ENCODE data around the gene GAB1.

The GAB1 gene

DNA sequence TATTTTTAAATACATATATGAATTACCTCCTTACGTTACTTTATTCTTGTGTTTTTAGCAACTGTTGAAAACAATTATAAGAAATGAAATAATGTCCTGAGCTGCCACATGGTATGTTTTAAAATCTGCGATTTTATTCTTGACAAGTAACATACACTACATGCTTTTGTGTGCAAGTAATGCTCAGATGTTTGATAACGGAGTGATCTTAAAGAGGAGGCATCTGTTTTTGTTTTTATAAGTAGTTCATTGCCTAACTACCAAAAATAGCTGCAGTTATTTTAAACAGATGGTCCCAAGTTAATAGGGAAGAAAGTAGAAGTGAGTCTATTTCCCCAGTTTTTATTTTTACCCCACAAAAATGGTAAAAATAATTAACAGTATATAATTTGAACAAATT, 55.2 kb downstream of the GAB1 start (continued):
- TF ChIP-seq ZNF155 (tag by site-specific recombination; IDR thresholded peaks at IDR 0.05) (no peak), ZNF571 (tag by site-specific recombination; IDR thresholded peaks at IDR 0.05) (no peak), ZNF501 (tag by site-specific recombination; IDR thresholded peaks at IDR 0.05) (no peak), ZNF366 (tag by site-specific recombination; conservative IDR thresholded peaks at IDR 0.05) (no peak), ZXDB (tag by site-specific recombination; IDR thresholded peaks at IDR 0.05) (no peak)

DNA sequence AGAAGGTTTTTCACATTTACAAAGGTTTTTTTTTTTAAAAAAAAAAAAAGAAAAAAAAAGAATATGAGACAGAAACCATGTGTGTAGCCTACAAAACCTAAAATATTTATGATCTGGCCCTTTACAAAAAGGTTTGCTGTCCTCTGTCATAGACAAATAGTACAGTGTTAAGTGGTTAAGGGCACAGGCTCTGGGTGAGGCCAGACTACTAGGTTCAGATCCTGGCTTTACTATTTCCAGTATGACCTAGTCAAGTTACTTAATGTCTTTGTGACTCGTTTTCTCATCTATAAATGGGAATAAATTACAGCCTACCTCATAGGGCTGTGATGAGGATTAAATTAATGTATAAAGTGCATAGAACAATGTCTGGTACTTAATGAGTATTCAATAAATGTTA, 56.5 kb downstream of the GAB1 start:
- Histone ChIP-seq H3K4me1 (ENCODE audit: control insufficient read depth, insufficient read depth, low read length) (peaks cover 14% of the 10 kb centered on the region), H3K9me3 (ENCODE audit: control insufficient read depth, insufficient read depth, low read depth, low read length) (no peaks in the 10 kb centered on the region), H3K4me3 (ENCODE audit: low read depth, low read length) (no peak overlapping the region), H3K36me3 (ENCODE audit: control insufficient read depth in 2 of 2, insufficient read depth in 1 of 2, low read length in 2 of 2) (no peaks in the 10 kb centered on the region), H3K27ac (ENCODE audit: extremely low read depth, low read depth, low read length) (no peak overlapping the region)
- TF ChIP-seq ZNF610 (tag by site-specific recombination; IDR thresholded peaks at IDR 0.05; ENCODE audit: borderline replicate concordance) (no peak), ZNF184 (tag by site-specific recombination; IDR thresholded peaks at IDR 0.05) (no peak), OSR2 (tag by site-specific recombination; IDR thresholded peaks at IDR 0.05) (no peak)
- TF ChIP-seq, protein P1, sequence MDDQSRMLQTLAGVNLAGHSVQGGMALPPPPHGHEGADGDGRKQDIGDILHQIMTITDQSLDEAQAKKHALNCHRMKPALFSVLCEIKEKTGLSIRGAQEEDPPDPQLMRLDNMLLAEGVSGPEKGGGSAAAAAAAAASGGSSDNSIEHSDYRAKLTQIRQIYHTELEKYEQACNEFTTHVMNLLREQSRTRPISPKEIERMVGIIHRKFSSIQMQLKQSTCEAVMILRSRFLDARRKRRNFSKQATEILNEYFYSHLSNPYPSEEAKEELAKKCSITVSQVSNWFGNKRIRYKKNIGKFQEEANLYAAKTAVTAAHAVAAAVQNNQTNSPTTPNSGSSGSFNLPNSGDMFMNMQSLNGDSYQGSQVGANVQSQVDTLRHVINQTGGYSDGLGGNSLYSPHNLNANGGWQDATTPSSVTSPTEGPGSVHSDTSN (CRISPR knock-in tag; IDR thresholded peaks at IDR 0.05), result no peak
- POLR2A ChIA-PET, result no interaction called here
- CTCF ChIA-PET, result no interaction called here

DNA sequence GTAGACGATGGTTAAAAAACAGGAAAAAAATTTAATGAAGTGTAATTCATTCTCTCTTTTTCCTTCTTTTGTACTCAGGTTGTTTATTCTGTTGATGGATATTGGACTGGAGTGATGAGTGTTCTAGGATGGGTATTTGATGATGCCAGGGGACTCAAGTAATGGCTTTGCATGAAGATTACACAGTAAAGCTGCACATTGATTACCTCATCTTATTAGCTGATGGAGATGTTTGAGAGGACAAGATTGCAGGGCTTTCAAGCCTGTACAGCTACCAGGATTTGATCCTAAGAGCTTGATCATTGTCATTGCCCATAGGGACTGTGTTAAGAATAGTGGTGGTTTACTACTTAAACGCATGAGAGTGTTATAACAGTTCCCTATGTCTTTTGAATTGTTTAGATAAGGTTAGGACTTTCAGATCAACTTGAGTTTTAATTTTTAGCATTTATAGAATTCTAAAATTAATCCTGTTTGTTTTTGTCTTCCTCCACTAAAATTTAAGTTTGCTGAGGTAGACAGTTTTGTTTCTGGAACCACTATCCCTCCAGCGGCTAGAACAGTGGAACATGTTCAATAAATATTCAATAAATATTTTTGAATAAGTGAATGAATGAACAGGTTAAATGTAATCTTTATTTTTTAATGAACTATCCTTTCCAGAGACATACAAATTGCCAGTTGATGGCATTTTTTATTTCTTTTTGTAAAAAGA, 58.2 kb downstream of the GAB1 start:
- no peaks in the 10 kb centered on the region for H3K9me3 ChIP-seq (ENCODE audit: control insufficient read depth, insufficient read depth, low read depth, low read length)
- CTCF ChIA-PET, result interaction anchor here (1.2 kb wide), 1 partner anchor 12 kb away, joined by 3 read pairs; no protein-coding TSS in a partner anchor
- no peak overlapping the region for H3K4me3 ChIP-seq (ENCODE audit: low read depth, low read length)
- POLR2A ChIA-PET, result no interaction called here
- peaks cover 8% of the 10 kb centered on the region; the same call in 1 of the 2 replicates for H3K4me1 ChIP-seq (ENCODE audit: control insufficient read depth, insufficient read depth, low read length)
- TF ChIP-seq, protein P2, sequence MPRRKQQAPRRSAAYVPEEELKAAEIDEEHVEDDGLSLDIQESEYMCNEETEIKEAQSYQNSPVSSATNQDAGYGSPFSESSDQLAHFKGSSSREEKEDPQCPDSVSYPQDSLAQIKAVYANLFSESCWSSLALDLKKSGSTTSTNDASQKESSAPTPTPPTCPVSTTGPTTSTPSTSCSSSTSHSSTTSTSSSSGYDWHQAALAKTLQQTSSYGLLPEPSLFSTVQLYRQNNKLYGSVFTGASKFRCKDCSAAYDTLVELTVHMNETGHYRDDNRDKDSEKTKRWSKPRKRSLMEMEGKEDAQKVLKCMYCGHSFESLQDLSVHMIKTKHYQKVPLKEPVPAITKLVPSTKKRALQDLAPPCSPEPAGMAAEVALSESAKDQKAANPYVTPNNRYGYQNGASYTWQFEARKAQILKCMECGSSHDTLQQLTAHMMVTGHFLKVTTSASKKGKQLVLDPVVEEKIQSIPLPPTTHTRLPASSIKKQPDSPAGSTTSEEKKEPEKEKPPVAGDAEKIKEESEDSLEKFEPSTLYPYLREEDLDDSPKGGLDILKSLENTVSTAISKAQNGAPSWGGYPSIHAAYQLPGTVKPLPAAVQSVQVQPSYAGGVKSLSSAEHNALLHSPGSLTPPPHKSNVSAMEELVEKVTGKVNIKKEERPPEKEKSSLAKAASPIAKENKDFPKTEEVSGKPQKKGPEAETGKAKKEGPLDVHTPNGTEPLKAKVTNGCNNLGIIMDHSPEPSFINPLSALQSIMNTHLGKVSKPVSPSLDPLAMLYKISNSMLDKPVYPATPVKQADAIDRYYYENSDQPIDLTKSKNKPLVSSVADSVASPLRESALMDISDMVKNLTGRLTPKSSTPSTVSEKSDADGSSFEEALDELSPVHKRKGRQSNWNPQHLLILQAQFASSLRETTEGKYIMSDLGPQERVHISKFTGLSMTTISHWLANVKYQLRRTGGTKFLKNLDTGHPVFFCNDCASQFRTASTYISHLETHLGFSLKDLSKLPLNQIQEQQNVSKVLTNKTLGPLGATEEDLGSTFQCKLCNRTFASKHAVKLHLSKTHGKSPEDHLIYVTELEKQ (tag by site-specific recombination; IDR thresholded peaks at IDR 0.05; ENCODE audit: borderline replicate concordance), result no peak
- TF ChIP-seq ZNF112 (tag by site-specific recombination; IDR thresholded peaks at IDR 0.05) (no peak), REPIN1 (tag by site-specific recombination; IDR thresholded peaks at IDR 0.05; ENCODE audit: low read depth) (no peak), ZNF146 (tag by site-specific recombination; IDR thresholded peaks at IDR 0.05) (no peak), ZNF24 (tag by site-specific recombination; IDR thresholded peaks at IDR 0.05) (no peak), ZNF214 (tag by site-specific recombination; IDR thresholded peaks at IDR 0.05; ENCODE audit: borderline replicate concordance) (no peak)
- TF ChIP-seq, protein P3, sequence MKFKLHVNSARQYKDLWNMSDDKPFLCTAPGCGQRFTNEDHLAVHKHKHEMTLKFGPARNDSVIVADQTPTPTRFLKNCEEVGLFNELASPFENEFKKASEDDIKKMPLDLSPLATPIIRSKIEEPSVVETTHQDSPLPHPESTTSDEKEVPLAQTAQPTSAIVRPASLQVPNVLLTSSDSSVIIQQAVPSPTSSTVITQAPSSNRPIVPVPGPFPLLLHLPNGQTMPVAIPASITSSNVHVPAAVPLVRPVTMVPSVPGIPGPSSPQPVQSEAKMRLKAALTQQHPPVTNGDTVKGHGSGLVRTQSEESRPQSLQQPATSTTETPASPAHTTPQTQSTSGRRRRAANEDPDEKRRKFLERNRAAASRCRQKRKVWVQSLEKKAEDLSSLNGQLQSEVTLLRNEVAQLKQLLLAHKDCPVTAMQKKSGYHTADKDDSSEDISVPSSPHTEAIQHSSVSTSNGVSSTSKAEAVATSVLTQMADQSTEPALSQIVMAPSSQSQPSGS (tag by site-specific recombination; IDR thresholded peaks at IDR 0.05; ENCODE audit: low read depth), result peak; percentile 70
- no peak overlapping the region for H3K27ac ChIP-seq (ENCODE audit: extremely low read depth, low read depth, low read length)
- H3K36me3 ChIP-seq (ENCODE audit: control insufficient read depth in 2 of 2, insufficient read depth in 1 of 2, low read length in 2 of 2), result no peaks in the 10 kb centered on the region
